HG03575 (cell line): Measurements from ENCODE around the gene ZNF236.
"Not testable (repeated sequence)": the region's sequence is repeated elsewhere in the genome, so short reads cannot be mapped to it uniquely, and the experiment has no call there.

Experiments
- ATAC-seq: cut with Tn5 transposase; IDR thresholded peaks from one replicate; pipeline ENCODE4 v1.9.1; 2021; ENCODE audit not compliant: unreplicated experiment, insufficient number of reproducible peaks, low FRiP score; ENCODE audit errors: extremely low read depth

The ZNF236 gene

GRCh38 chr18:76979111-76979751, 156.9 kb downstream of the ZNF236 start:
- no peak for ATAC-seq

- no peak for ATAC-seq
Measured at GRCh38 chr18:76979906-76980305, 157.5 kb downstream of the ZNF236 start.

DNA sequence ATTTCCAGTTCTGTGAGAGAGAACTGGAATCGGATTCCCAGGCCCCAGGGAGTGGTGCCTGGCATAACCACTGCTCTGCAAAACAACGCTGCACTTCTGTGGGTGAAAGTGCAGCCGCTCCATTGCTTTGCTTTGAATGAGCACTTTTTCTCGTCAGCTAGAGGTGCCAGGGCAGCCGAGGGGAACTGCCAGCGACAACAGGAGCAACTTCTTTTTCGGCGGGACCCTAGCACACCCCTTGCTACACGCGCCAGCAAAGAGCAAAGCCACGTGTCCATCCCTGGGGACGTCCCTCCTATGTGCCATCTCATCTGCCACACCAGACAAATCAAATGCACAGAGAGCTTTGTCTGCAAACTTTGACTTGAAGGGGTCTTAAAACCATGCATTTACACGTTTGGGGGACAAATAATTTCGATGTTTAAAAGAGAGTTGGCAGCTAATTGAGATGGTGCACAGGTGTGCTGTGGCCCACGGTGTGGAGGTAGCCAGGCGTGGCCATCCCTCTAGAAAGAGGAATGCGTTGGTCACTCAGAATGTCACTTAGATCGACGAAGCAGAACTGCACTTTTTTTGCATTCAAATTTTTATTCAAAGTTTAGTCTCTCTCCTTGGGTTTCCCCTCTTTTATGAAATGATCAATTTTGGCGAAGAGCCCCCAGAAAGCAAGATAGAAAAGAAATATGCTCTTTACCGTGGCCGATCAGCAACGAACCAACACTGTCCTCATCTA, 158.5 kb downstream of the ZNF236 start:
- ATAC-seq, result no peak

DNA sequence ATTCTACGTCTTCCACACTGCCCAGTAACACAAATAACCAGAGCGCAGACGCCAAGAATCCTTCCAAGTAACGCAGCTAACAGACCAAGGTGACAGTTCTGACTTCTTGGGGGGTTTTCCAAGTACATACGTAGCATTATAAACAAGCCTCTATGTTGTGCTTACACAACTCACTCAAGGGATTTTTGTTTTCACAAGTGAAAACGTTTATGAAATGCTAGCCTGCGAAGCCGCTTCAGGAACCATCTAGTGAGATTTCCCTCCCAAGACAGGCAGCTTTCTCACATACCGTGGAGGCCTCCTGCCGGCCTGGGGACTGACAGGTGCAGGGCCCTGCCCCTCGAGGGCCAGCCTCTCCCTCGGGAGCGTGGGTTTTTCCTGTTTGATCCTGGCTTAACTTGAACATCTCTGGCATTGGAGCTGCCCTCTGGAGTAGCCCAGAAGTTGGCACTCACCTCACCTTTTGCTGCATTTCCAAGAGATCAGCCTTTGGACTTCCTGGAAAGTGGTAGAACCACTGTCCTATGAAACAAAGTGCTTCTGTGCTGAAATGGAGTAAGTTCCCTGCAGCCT, 159.1 kb downstream of the ZNF236 start:
- ATAC-seq, result peak; percentile 35

GRCh38 chr18:76982038-76982437, 159.7 kb downstream of the ZNF236 start:
- ATAC-seq, result no peak

DNA sequence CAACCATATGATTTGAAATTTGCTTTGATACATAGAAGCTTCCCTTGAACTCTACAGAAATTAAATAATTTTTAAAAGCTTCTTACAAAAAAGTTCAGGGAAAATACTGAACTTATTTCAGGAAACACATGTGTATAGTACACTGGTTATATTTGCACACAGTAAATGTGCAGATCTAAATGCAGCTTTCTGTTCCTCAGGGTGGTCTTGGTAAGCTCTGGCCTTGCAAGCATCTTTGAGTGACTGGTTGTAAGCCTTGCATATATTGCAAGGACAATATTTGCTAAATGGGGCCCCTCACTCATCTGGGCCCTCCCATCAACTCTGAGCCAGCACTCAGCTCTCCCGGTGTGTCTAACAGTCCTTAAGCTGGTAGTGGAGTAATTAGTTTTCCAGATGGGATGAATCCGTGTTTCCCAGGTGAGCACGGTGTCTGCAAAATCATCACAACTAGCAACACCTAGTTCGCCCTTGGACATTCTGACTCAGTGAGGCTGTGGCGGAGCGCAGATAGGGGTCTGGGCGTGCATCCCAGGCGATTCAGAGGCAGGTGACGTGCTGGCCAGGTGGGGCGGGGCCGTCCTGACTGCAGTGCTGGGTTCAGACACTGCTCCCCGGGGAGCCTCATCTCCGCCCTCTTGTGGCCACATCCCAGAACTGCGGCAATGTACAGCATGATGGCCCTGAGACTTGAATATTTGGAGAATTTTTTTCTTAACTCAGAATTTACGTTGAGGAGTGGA, 160.7 kb downstream of the ZNF236 start:
- ATAC-seq, result peak; percentile 43

DNA sequence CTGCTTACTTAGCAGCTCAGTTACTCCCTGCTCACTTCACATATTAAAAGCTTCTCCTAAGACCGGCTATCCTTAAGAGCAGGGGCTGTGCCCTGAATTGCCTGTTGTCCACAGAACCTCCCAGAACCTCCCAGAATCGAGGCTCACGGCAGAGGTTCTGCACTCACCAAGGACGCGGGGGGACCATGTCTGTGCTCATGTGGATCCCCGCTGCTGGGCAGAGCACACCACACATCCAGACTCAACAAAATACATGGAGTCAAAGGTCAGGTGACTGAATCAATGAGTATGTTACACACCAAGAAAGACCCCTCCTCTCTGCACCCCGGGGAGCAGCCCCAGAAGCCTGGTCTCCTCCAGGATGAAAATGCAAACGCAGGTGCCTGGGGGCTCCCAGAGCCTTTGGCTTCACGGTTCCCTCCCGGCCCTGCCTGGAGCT, 161.3 kb downstream of the ZNF236 start:
- ATAC-seq, result no peak

GRCh38 chr18:76984193-76985155, 162.1 kb downstream of the ZNF236 start:
- no peak for ATAC-seq

DNA sequence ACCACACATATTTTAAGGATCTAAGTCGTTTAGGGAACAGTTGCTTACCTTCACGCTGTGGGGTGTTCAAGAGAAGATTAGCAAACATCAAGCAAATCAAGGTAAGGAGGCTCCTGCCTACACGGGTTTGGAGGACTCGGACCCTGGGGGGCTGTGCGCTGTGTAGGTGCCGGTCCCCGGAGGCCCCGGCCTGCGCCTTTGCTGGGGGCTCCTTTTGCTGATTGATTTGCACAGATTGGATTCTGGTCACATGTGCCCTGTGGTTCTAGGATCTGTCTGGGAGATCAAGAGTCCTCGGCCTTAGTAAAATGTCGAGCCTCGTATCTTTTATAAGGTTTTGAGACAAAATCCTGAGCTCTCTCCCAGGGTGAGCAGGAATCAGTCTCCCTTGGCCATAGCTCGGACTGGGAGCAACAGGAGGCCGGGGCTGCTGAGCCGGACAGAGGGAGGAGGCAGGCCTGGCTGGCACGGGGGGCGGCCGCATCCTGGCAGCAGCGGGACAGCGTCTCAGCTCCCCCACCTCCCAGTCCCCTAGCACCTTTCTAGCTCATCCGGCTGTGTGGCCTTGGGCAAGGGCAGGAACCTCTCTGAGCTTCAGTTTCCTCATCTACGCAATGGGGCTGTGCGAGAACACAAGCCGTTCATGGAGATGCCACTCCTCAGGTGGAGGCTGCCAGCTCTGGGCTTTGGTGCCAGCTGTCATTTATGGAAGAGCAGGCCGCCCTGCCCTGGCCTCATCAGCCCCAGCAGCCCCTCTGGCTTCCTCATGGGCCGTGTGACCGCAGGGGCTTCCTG, 163.0 kb downstream of the ZNF236 start:
- ATAC-seq, result no peak

DNA sequence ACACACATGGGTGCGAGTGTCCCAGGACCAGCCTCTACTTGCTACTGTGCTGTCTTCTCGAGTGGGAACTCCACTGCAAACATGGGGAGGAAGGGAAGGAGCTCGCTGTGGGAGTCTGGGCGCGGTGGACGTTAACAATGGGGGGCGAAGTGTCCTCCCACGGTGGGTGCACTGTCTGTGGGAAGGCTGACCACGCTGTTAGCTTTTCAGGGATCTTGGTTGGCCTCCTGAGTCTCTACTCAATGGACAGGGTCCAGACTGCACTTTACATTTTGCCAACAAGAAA, 163.5 kb downstream of the ZNF236 start:
- ATAC-seq, result no peak

GRCh38 chr18:76986406-76986805, 164.0 kb downstream of the ZNF236 start:
- no peak for ATAC-seq

- no peak for ATAC-seq
Measured at GRCh38 chr18:76988031-76988826, 165.9 kb downstream of the ZNF236 start.

DNA sequence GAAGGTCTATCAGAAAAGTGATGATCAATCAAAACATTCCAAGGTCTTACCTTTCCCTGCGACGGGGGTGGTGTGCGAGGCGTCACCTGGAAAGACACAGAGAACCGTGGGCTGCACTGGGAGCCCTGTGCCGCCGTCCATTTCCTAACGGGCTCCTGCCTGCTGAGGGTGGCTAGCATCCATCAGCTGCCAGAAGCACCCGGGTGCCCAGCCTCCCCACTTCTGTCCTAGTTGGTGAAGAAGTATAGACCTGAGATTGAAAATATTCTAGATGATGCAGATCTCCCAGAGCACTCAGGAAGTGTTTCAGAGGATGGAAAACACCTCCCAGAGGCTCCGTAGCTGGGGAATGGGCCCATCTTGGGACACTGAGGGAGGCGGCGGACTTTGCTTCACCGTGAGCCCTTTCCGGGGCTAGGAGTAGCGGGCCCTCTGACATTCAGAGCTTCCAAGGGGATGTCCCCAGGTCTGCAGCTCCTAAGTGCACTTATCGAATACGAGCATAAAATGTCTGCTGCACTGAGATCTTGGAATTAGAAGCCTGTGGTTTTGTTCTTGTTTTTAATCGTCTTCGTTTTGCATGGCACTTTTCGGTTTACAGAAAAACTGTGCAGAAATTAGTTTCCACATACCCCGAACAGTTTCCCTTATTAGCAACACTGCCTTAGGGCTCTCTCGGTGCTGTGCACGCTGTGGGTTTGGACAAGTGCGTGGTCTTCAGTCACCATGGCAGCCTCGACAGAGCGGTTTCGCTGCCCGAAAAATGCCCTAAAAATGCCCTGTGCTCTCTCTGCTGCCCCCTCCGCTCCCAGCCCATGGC, 166.7 kb downstream of the ZNF236 start:
- no peak for ATAC-seq

DNA sequence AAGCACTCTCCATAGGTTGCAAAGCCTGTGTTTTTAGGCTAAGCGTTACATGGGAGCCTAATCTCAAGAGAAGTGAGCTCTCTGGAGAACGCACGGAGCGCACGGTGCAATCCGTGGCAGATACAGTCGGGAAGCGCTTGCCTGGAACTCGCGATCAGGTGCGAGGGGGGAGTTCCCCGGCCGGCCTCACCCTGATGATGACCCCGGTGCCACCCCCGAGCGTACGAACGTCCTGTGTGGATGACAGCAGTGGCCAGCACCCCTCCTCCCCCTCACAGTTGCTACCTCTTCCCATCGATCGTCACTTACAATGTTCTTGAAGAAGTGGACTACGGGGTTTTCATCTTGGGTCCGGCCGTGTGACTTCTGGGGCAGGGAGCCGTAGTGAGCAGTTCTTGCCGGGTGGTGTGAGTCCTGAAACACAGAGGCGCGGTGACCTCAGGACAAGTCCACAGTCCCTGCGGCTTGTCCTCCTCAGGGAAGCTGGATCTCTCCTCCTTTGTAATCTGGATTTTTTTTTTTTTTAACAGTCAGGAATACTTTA, 167.4 kb downstream of the ZNF236 start:
- ATAC-seq, result no peak

DNA sequence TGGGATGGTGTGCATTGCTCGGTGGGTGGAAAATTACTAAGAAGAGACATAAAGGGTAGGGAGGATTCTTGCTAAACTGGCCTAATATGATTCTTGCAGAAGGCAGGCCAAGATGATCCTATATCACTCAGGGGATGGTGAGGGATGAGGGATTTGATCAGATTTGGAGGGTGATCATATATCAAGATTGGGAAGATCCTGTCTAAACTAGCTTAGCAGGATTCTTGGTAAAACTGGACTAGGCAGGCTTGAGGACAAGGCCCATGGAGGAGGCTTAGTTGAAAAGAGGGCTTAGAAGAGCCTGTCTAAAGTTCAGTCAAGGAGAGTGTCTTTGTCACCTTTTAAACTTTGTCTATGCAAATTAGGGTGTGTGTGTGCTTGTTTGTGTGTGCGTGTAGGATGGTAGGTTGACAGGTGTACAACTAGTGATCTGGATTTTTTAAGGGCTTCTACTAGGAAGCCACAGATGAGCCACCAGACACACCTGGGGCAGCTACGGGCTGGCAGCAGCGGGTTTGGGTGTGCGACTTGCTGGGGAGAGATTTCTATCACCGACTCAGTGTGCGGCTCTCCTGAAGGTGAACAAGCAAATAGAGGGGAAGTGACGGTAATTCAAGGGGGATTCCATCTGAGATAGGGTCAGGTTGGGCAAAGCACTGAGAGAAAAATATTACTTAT, 168.1 kb downstream of the ZNF236 start:
- ATAC-seq, result not testable (repeated sequence)
